ENCODE data around the gene GPD1.
A peak's percentile ranks its signal among the peaks of the same experiment; 100 is the strongest.
"Not testable (repeated sequence)": the region's sequence is repeated elsewhere in the genome, so short reads cannot be mapped to it uniquely, and the experiment has no call there.

GPD1 gene

DNA sequence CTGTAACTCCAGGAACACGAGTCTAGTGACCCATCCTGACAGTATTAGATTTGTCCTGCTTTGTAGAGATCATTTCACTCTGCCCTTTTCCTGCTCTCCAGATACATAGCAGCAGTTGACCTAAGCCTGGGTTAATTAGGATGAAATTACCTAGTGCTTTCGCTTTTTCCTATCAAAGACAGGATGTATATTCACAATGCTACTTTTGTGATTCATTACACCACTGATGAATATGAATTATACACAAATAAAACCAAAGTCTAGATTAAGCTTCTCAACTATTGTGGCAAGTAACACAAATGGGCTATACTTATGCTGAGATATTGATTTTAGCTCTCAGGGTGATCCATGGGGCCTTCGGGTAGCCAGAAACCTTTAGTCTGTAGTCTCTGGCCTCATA is 45.5 kb downstream of the GPD1 start:
- Mint-ChIP-seq H3K36me3 (no peaks in the 10 kb centered on the region), H3K27ac (peak overlapping the region; percentile 20), H3K27me3 (no peaks in the 10 kb centered on the region), H3K4me1 (peaks cover 9% of the 10 kb centered on the region), H3K9me3 (no peaks in the 10 kb centered on the region), H3K4me3 (no peak overlapping the region)
- DNase-seq (ENCODE audit: low spot score in 2 of 2) (no peak), ATAC-seq (ENCODE audit: low read depth) (no peak)

DNA sequence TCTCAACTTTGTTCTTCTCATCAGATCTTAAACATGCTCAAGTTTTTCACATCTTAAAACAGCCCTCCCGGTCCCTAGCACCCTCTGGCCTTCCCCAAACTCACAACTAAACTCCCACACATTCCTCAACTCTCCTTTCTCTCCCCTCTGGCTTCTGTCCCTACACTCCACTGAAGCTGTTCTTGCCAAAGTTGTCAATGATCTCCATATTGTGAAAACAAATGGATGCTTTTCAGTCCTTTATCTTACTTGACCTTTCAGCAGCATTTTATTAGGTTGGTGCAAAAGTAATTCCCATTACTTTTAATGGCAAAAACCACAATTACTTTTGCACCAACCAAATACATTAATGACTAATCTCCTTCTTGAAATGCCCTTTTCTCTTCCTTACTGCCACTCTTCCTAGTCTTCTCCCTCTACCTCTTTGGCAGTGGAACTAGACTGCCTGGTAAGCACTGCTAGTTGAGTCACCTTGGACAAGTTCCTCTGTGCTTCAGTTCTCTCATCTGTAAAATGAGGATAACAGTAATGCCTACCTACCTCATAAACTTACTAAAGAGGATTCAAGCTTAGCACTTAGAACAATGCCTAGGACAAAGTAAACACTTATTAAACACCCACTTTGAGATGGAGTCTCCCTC is 47.4 kb downstream of the GPD1 start:
- Mint-ChIP-seq H3K27me3 (no peaks in the 10 kb centered on the region), H3K36me3 (no peaks in the 10 kb centered on the region), H3K27ac (peak overlapping the region; percentile 64), H3K9me3 (no peaks in the 10 kb centered on the region), H3K4me3 (no peak overlapping the region), H3K4me1 (peaks cover 9% of the 10 kb centered on the region)
- DNase-seq (ENCODE audit: low spot score in 2 of 2) (no peak), ATAC-seq (ENCODE audit: low read depth) (no peak)

DNA sequence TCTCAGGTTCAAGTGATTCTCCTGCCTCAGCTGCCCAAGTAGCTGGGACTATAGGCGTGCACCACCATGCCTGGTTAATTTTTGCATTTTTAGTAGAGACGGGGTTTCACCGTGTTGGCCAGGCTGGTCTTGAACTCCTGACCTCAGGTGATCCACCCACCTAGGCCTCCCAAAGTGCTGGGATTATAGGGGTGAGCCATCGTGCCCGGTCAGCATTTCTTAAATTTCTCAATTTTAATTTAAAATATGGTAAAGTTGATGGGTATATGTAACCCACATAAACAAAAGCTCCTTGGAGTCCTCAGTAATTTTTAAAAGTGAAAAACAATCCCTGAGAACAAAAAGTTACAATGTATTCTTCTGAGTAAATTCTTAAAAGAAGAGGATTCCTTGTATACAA is 51.1 kb downstream of the GPD1 start:
- DNase-seq (ENCODE audit: low spot score in 2 of 2); H3K9me3 Mint-ChIP-seq; H3K27ac Mint-ChIP-seq; ATAC-seq (ENCODE audit: low read depth); H3K27me3 Mint-ChIP-seq; H3K36me3 Mint-ChIP-seq; H3K4me3 Mint-ChIP-seq: not testable (repeated sequence)
- peaks cover 16% of the 10 kb centered on the region for H3K4me1 Mint-ChIP-seq

DNA sequence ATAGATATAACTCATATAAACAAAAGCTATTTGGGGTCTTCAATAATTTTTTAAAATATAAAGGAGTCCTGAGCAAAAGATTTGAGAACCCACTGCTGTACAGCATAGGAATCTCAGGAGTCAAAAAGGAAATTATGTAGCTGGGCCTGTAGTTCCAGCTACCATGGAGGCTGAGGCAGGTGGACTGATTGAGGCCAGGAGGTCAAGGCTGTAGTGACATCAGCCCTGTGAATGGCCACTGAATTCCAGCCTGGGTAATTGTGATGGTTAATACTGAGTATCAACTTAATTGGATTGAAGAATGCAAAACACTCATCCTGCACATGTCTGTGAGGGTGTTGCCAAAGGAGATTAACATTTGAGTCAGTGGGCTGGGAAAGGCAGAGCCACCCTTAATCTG is 52.8 kb downstream of the GPD1 start:
- Mint-ChIP-seq H3K4me3 (no peak overlapping the region), H3K27me3 (no peaks in the 10 kb centered on the region), H3K4me1 (peaks cover 14% of the 10 kb centered on the region), H3K36me3 (peaks cover 4% of the 10 kb centered on the region), H3K9me3 (no peaks in the 10 kb centered on the region), H3K27ac (no peak overlapping the region)
- DNase-seq (ENCODE audit: low spot score in 2 of 2) (no peak), ATAC-seq (ENCODE audit: low read depth) (no peak)

DNA sequence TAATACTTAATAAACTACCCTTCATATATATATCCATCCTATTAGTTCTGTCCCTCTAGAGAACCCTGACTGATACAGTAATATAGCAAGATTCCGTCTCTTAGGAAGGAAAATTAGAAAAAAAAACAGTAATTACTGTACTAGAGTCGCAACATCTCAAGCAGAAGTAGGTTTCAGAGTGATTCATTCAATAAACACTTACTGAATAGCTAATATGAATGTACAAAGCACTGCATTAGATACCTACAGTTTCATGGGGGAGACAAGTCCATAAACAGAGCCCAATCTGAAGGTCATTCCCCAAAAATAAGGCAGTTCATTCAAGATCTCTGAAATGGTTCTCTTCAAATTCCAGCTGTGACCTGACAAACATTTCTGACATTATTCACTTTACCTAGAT is 53.5 kb downstream of the GPD1 start:
- H3K27me3 Mint-ChIP-seq = no peaks in the 10 kb centered on the region
- ATAC-seq (ENCODE audit: low read depth) (no peak), DNase-seq (ENCODE audit: low spot score in 2 of 2) (no peak)
- H3K4me1 Mint-ChIP-seq = peaks cover 14% of the 10 kb centered on the region
- peaks cover 4% of the 10 kb centered on the region for H3K36me3 Mint-ChIP-seq
- no peak overlapping the region for H3K4me3 Mint-ChIP-seq
- H3K9me3 Mint-ChIP-seq = no peaks in the 10 kb centered on the region
- H3K27ac Mint-ChIP-seq = no peak overlapping the region

DNA sequence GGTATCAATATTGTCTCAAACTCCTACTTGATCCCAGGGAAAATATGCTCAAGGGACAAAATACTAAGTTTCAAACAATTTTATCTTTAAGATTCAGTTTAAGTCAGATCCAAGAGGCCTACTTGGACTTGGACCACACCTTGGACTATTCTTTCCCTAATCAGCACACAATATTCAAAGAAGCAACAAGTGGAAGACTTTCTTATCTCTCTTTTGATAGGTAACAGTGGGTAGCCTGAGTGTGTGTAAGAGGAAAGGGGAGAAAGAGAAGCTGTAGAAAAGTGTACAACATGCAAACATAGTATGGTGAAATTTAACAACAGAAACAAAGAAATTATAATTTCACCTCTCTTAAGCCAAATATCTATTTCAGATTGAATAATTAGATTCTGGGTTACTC is 56.8 kb downstream of the GPD1 start:
- Mint-ChIP-seq H3K27ac (peak overlapping the region; percentile 69), H3K4me3 (no peak overlapping the region), H3K4me1 (peaks cover 19% of the 10 kb centered on the region), H3K9me3 (no peaks in the 10 kb centered on the region), H3K36me3 (peaks cover 4% of the 10 kb centered on the region), H3K27me3 (no peaks in the 10 kb centered on the region)
- DNase-seq (ENCODE audit: low spot score in 2 of 2) = no peak
- no peak for ATAC-seq (ENCODE audit: low read depth)
